GM19240 (cell line): ENCODE results near the gene NFATC2IP.

Experiments
- DNase-seq: peaks from one replicate; pipeline ENCODE4 v3.0.0; 2011; ENCODE audit warnings: low spot score; ENCODE audit not compliant: insufficient read length

NFATC2IP gene

GRCh38 chr16:28950648-28951409 lies at the start of gene NFATC2IP:
Gene NFATC2IP (plus strand): TSS chr16:28950937. CDS start chr16:28951012, 75 bp downstream.
- peak; percentile 94 for DNase-seq

GRCh38 chr16:28901862-28902261 lies 48.9 kb upstream of the NFATC2IP start:
- DNase-seq, result no peak

- no peak for DNase-seq
Observed at GRCh38 chr16:28902909-28903308, 47.8 kb upstream of the NFATC2IP start.

- DNase-seq, result no peak
Observed at GRCh38 chr16:28903344-28904042, 47.2 kb upstream of the NFATC2IP start.

GRCh38 chr16:28904363-28904762 lies 46.4 kb upstream of the NFATC2IP start:
- no peak for DNase-seq

- no peak for DNase-seq
Observed at GRCh38 chr16:28904828-28905227, 45.9 kb upstream of the NFATC2IP start.

- no peak for DNase-seq
Observed at GRCh38 chr16:28905229-28905754, 45.4 kb upstream of the NFATC2IP start.

GRCh38 chr16:28905800-28906372 lies 44.9 kb upstream of the NFATC2IP start:
- no peak for DNase-seq

GRCh38 chr16:28910086-28911031 lies 40.4 kb upstream of the NFATC2IP start:
- no peak for DNase-seq

GRCh38 chr16:28912558-28912957 lies 38.2 kb upstream of the NFATC2IP start:
- DNase-seq, result no peak

GRCh38 chr16:28913946-28914724 lies 36.6 kb upstream of the NFATC2IP start:
- no peak for DNase-seq

- no peak for DNase-seq
Observed at GRCh38 chr16:28915181-28915580, 35.6 kb upstream of the NFATC2IP start.

- DNase-seq, result no peak
Observed at GRCh38 chr16:28917095-28917494, 33.6 kb upstream of the NFATC2IP start.

- DNase-seq, result no peak
Observed at GRCh38 chr16:28918698-28919097, 32.0 kb upstream of the NFATC2IP start.

GRCh38 chr16:28923231-28923587 lies 27.5 kb upstream of the NFATC2IP start:
- no peak for DNase-seq

GRCh38 chr16:28923652-28924398 lies 26.9 kb upstream of the NFATC2IP start:
- DNase-seq, result peak; percentile 60

- DNase-seq, result no peak
Observed at GRCh38 chr16:28924399-28924761, 26.4 kb upstream of the NFATC2IP start.

- peak; percentile 91 for DNase-seq
Observed at GRCh38 chr16:28924762-28925385, 25.9 kb upstream of the NFATC2IP start, which contains the start of gene RABEP2. Gene RABEP2 (minus strand): TSS chr16:28925238. CDS start chr16:28925163, 75 bp downstream.
